Measurements from ENCODE around the gene PSORS1C2.

PSORS1C2 gene

GRCh38 chr6:31112478-31112877 lies 26.4 kb downstream of the PSORS1C2 start, which contains the start of gene C6orf15:
Gene C6orf15 (minus strand): TSS chr6:31112575. CDS start chr6:31112555, 20 bp downstream.
- DNase-seq: no peak

GRCh38 chr6:31111712-31112111 lies 27.2 kb downstream of the PSORS1C2 start:
- no peak for DNase-seq

GRCh38 chr6:31110825-31111582 lies 27.9 kb downstream of the PSORS1C2 start:
- no peak for DNase-seq

- DNase-seq: no peak
Measured at GRCh38 chr6:31107052-31107451, 31.8 kb downstream of the PSORS1C2 start.

- no peak for DNase-seq
Measured at GRCh38 chr6:31103136-31103535, 35.7 kb downstream of the PSORS1C2 start.

GRCh38 chr6:31098449-31098938 lies 40.4 kb downstream of the PSORS1C2 start:
- no peak for DNase-seq

GRCh38 chr6:31096656-31097055 lies 42.2 kb downstream of the PSORS1C2 start:
- DNase-seq: no peak

- DNase-seq: no peak
Measured at GRCh38 chr6:31096215-31096614, 42.7 kb downstream of the PSORS1C2 start.

GRCh38 chr6:31094389-31094881 lies 44.4 kb downstream of the PSORS1C2 start:
- peak; percentile 10 for DNase-seq

GRCh38 chr6:31092769-31093505 lies 45.9 kb downstream of the PSORS1C2 start:
- DNase-seq: no peak

GRCh38 chr6:31092238-31092637 lies 46.6 kb downstream of the PSORS1C2 start:
- no peak for DNase-seq

- DNase-seq: no peak
Measured at GRCh38 chr6:31091680-31092079, 47.2 kb downstream of the PSORS1C2 start.

GRCh38 chr6:31090973-31091364 lies 47.9 kb downstream of the PSORS1C2 start:
- no peak for DNase-seq

GRCh38 chr6:31090275-31090972 lies 48.4 kb downstream of the PSORS1C2 start:
- DNase-seq: no peak
